ENCODE data around the gene MORN3. TPM values are rescaled to one million over a fixed set of nuclear protein-coding genes. Genes with fewer than 3 reads are reported as not detected.

MORN3 gene
- total and polyA plus RNA-seq, 2 of the 8 experiments (the other 6 are each of a cell fraction or from before 2014, with no cell fraction given), result 0.39 to 0.93 TPM

DNA sequence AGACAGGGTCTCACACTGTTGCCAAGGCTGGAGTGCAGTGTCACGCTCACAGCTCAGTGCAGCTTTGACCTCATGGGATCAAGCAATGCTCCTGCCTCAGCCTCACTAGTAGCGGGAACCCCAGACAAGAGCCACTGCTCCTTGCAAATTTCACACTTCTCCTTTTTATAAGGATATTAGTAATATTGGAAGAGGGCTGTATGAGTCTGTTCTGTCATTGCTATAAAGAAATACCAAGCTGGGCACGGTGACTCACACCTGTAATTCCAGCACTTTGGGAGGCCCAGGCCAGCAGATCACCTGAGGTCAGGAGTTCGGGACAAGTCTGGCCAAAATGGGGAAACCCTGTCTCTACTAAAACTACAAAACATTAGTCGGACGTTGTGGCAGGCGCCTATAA lies 56.0 kb downstream of the MORN3 start (continued):
- TF ChIP-seq, protein P1, sequence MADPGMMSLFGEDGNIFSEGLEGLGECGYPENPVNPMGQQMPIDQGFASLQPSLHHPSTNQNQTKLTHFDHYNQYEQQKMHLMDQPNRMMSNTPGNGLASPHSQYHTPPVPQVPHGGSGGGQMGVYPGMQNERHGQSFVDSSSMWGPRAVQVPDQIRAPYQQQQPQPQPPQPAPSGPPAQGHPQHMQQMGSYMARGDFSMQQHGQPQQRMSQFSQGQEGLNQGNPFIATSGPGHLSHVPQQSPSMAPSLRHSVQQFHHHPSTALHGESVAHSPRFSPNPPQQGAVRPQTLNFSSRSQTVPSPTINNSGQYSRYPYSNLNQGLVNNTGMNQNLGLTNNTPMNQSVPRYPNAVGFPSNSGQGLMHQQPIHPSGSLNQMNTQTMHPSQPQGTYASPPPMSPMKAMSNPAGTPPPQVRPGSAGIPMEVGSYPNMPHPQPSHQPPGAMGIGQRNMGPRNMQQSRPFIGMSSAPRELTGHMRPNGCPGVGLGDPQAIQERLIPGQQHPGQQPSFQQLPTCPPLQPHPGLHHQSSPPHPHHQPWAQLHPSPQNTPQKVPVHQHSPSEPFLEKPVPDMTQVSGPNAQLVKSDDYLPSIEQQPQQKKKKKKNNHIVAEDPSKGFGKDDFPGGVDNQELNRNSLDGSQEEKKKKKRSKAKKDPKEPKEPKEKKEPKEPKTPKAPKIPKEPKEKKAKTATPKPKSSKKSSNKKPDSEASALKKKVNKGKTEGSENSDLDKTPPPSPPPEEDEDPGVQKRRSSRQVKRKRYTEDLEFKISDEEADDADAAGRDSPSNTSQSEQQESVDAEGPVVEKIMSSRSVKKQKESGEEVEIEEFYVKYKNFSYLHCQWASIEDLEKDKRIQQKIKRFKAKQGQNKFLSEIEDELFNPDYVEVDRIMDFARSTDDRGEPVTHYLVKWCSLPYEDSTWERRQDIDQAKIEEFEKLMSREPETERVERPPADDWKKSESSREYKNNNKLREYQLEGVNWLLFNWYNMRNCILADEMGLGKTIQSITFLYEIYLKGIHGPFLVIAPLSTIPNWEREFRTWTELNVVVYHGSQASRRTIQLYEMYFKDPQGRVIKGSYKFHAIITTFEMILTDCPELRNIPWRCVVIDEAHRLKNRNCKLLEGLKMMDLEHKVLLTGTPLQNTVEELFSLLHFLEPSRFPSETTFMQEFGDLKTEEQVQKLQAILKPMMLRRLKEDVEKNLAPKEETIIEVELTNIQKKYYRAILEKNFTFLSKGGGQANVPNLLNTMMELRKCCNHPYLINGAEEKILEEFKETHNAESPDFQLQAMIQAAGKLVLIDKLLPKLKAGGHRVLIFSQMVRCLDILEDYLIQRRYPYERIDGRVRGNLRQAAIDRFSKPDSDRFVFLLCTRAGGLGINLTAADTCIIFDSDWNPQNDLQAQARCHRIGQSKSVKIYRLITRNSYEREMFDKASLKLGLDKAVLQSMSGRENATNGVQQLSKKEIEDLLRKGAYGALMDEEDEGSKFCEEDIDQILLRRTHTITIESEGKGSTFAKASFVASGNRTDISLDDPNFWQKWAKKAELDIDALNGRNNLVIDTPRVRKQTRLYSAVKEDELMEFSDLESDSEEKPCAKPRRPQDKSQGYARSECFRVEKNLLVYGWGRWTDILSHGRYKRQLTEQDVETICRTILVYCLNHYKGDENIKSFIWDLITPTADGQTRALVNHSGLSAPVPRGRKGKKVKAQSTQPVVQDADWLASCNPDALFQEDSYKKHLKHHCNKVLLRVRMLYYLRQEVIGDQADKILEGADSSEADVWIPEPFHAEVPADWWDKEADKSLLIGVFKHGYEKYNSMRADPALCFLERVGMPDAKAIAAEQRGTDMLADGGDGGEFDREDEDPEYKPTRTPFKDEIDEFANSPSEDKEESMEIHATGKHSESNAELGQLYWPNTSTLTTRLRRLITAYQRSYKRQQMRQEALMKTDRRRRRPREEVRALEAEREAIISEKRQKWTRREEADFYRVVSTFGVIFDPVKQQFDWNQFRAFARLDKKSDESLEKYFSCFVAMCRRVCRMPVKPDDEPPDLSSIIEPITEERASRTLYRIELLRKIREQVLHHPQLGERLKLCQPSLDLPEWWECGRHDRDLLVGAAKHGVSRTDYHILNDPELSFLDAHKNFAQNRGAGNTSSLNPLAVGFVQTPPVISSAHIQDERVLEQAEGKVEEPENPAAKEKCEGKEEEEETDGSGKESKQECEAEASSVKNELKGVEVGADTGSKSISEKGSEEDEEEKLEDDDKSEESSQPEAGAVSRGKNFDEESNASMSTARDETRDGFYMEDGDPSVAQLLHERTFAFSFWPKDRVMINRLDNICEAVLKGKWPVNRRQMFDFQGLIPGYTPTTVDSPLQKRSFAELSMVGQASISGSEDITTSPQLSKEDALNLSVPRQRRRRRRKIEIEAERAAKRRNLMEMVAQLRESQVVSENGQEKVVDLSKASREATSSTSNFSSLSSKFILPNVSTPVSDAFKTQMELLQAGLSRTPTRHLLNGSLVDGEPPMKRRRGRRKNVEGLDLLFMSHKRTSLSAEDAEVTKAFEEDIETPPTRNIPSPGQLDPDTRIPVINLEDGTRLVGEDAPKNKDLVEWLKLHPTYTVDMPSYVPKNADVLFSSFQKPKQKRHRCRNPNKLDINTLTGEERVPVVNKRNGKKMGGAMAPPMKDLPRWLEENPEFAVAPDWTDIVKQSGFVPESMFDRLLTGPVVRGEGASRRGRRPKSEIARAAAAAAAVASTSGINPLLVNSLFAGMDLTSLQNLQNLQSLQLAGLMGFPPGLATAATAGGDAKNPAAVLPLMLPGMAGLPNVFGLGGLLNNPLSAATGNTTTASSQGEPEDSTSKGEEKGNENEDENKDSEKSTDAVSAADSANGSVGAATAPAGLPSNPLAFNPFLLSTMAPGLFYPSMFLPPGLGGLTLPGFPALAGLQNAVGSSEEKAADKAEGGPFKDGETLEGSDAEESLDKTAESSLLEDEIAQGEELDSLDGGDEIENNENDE (IDR thresholded peaks at IDR 0.05; ENCODE audit: insufficient replicate concordance, low read length), result no peak
- TF ChIP-seq YY1 (IDR thresholded peaks at IDR 0.05; ENCODE audit: low read depth, low read length) (no peak), CBX8 (IDR thresholded peaks at IDR 0.05; ENCODE audit: borderline replicate concordance, low read depth, low read length) (no peak), SIRT6 (IDR thresholded peaks at IDR 0.05; ENCODE audit: low read length) (no peak), JUN (IDR thresholded peaks at IDR 0.05; ENCODE audit: low read depth, low read length) (no peak), BACH1 (IDR thresholded peaks at IDR 0.05; ENCODE audit: low read length) (no peak), POU5F1 (IDR thresholded peaks at IDR 0.05; ENCODE audit: low read depth, low read length) (no peak), TBP (IDR thresholded peaks at IDR 0.05; ENCODE audit: low read depth, low read length) (no peak)
- TF ChIP-seq, protein P2, sequence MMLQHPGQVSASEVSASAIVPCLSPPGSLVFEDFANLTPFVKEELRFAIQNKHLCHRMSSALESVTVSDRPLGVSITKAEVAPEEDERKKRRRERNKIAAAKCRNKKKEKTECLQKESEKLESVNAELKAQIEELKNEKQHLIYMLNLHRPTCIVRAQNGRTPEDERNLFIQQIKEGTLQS (IDR thresholded peaks at IDR 0.05; ENCODE audit: insufficient read depth, low read depth, low read length), result no peak
- TF ChIP-seq, protein P3, sequence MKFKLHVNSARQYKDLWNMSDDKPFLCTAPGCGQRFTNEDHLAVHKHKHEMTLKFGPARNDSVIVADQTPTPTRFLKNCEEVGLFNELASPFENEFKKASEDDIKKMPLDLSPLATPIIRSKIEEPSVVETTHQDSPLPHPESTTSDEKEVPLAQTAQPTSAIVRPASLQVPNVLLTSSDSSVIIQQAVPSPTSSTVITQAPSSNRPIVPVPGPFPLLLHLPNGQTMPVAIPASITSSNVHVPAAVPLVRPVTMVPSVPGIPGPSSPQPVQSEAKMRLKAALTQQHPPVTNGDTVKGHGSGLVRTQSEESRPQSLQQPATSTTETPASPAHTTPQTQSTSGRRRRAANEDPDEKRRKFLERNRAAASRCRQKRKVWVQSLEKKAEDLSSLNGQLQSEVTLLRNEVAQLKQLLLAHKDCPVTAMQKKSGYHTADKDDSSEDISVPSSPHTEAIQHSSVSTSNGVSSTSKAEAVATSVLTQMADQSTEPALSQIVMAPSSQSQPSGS (IDR thresholded peaks at IDR 0.05; ENCODE audit: low read length), result no peak

Measured in H1 (cell line).